HepG2 (cell line): ENCODE measurements around the gene RPL36AL. TPM values are rescaled to one million over a fixed set of nuclear protein-coding genes. Genes with fewer than 3 reads are reported as not detected.

Source experiments
- CAMTA2 ChIP-seq: sonication (generic); formaldehyde crosslinking; IDR thresholded peaks from 2 replicates; pipeline ENCODE4 v1.4.0; 2020; ENCODE audit warnings: mild to moderate bottlenecking, missing genetic modification reagents, borderline replicate concordance
- KDM5A ChIP-seq: fragments of 200-600 bp; sonication (generic); IDR thresholded peaks from 2 replicates; pipeline ENCODE4 v1.7.0; 2018; ENCODE audit warnings: antibody characterized with exemption, mild to moderate bottlenecking, low read length, borderline replicate concordance
- KDM6A ChIP-seq: IDR thresholded peaks from 2 replicates; pipeline ENCODE4 v1.6.1; 2016; ENCODE audit warnings: low read depth
- KLF12 ChIP-seq: sonication (generic); formaldehyde crosslinking; IDR thresholded peaks from 2 replicates; pipeline ENCODE4 v1.4.0; 2020; ENCODE audit warnings: missing genetic modification reagents, borderline replicate concordance
- PHF21A ChIP-seq: sonication (generic); formaldehyde crosslinking; IDR thresholded peaks from 2 replicates; pipeline ENCODE4 v1.5.0; 2020; ENCODE audit warnings: mild to moderate bottlenecking, missing genetic modification reagents
- SOX6 ChIP-seq, 2 experiments: fragments of 450-650 bp in 1 of 2; sonication (generic) in 1 of 2; formaldehyde crosslinking in 1 of 2; IDR thresholded peaks; 2 replicates each; pipeline versions ENCODE4 v1.4.0 to v1.6.1; 2017 to 2020; ENCODE audit warnings: antibody characterized with exemption in 1 of 2, mild to moderate bottlenecking in 1 of 2, missing genetic modification reagents in 1 of 2
- ZFP36L1 ChIP-seq: sonication (generic); formaldehyde crosslinking; IDR thresholded peaks from 2 replicates; pipeline ENCODE4 v1.8.0; 2022; ENCODE audit warnings: mild to moderate bottlenecking, missing genetic modification reagents, moderate library complexity
- ZNF136 ChIP-seq: sonication (generic); formaldehyde crosslinking; IDR thresholded peaks from 2 replicates; pipeline ENCODE4 v1.8.1; 2022; ENCODE audit warnings: low read depth, mild to moderate bottlenecking, moderate library complexity, missing genetic modification reagents
- ZNF143 ChIP-seq: sonication (generic); formaldehyde crosslinking; IDR thresholded peaks from 2 replicates; pipeline ENCODE4 v1.4.0; 2020; ENCODE audit warnings: missing genetic modification reagents
- ZNF337 ChIP-seq: sonication (generic); formaldehyde crosslinking; IDR thresholded peaks from 2 replicates; pipeline ENCODE4 v1.5.1; 2020; ENCODE audit warnings: missing genetic modification reagents, low read depth, mild to moderate bottlenecking, borderline replicate concordance
- polyA plus RNA-seq, 8 experiments: library from polyadenylated mRNA; depleted of rRNA in 3 of 8; stranded (reverse) in 7 of 8; unstranded in 1 of 8; fragments of >200 nt; fragmentation: Illumina TruSeq in 4 of 8; extraction: Trizol in 4 of 8; gene quantifications; 2 replicates each; pipeline versions ENCODE4 v1.2.1 to v1.2.3, GENCODE V29; 2011 to 2016; ENCODE audit warnings: low read depth in 4 of 8, missing spikeins in 1 of 8, mixed read lengths in 1 of 8; ENCODE audit not compliant: insufficient read depth in 1 of 8
- total RNA-seq, 5 experiments: library from RNA; depleted of rRNA; stranded (reverse); fragments of >200 nt; fragmentation: Illumina TruSeq; extraction: Trizol; gene quantifications; 2 replicates each; pipeline ENCODE4 v1.2.3, GENCODE V29; 2016; ENCODE audit warnings: low read depth in 1 of 5
- TF ChIP-seq, protein P1 (sequence below): sonication (generic); formaldehyde crosslinking; IDR thresholded peaks from 2 replicates; pipeline ENCODE4 v1.5.0; 2020; ENCODE audit warnings: mild to moderate bottlenecking, missing genetic modification reagents
- TF ChIP-seq, protein P2 (sequence below): sonication (generic); formaldehyde crosslinking; IDR thresholded peaks from 2 replicates; pipeline ENCODE4 v1.4.0; 2020; ENCODE audit warnings: missing genetic modification reagents
- TF ChIP-seq, protein P3 (sequence below): IDR thresholded peaks from 2 replicates; pipeline ENCODE4 v1.6.1; 2016; ENCODE audit warnings: mild to moderate bottlenecking
- TF ChIP-seq, protein P4 (sequence below): sonication (generic); formaldehyde crosslinking; IDR thresholded peaks from 2 replicates; pipeline ENCODE4 v1.4.0; 2020; ENCODE audit warnings: low read depth, mild to moderate bottlenecking, missing genetic modification reagents
- TF ChIP-seq, protein P5 (sequence below): IDR thresholded peaks from 2 replicates; pipeline ENCODE4 v1.6.1; 2016; ENCODE audit warnings: missing compliant biosample characterization, missing genetic modification reagents, borderline replicate concordance

RPL36AL gene
- total and polyA plus RNA-seq, 2 of the 13 experiments (the other 11 are each of a cell fraction or from before 2014, with no cell fraction given) = 90.0 to 294 TPM

DNA sequence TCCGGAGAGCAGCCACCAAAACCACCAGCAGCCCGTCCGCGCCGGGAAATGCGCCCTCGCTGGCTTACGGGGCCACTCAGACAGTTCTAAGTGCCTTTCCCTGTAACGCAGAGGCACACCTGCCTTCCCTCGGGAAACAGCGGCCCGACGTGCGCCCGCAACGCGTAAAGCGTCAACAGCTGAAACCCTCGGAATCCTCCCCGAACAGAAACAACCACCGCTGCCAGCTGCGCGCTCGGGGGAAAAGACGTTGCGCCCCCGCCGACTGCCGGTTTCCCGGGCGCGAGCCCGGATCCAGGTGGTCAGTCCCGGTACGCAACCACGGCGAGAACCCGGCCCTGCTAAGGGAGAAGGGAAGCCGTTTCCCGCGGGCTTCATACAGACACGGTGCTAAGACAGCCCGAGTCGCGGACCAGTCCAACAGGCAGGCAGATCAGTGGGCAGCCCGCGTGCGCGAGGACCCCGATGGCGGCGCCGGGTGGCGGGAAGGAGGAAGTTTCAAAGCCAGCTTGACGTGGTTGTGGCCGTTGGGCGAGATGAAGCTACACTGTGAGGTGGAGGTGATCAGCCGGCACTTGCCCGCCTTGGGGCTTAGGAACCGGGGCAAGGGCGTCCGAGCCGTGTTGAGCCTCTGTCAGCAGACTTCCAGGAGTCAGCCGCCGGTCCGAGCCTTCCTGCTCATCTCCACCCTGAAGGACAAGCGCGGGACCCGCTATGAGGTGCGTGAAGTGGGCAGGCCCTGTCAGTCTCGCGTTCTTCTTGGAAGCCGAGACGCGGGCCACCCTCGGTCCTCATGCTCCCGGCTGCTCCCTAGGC, 21.7 kb downstream of the RPL36AL start, which contains the start of gene LRR1 (continued):
- TF ChIP-seq, protein P1, sequence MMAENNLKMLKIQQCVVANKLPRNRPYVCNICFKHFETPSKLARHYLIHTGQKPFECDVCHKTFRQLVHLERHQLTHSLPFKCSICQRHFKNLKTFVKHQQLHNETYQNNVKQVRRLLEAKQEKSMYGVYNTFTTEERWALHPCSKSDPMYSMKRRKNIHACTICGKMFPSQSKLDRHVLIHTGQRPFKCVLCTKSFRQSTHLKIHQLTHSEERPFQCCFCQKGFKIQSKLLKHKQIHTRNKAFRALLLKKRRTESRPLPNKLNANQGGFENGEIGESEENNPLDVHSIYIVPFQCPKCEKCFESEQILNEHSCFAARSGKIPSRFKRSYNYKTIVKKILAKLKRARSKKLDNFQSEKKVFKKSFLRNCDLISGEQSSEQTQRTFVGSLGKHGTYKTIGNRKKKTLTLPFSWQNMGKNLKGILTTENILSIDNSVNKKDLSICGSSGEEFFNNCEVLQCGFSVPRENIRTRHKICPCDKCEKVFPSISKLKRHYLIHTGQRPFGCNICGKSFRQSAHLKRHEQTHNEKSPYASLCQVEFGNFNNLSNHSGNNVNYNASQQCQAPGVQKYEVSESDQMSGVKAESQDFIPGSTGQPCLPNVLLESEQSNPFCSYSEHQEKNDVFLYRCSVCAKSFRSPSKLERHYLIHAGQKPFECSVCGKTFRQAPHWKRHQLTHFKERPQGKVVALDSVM (CRISPR knock-in tag) = peak; percentile 74
- TF ChIP-seq CAMTA2 (CRISPR knock-in tag) (0 out of 2 replicates have a peak, but pooled peaks have one; percentile 50), KLF12 (CRISPR knock-in tag) (no peak), ZNF136 (CRISPR knock-in tag) (peak; percentile 71; the same call in 1 of the 2 replicates), ZFP36L1 (CRISPR knock-in tag) (peak; percentile 68; the same call in 1 of the 2 replicates), KDM6A (CRISPR knock-in tag) (no peak), ZNF337 (CRISPR knock-in tag) (no peak), KDM5A (peak; percentile 77; the same call in 1 of the 2 replicates), SOX6 (IDR thresholded peaks at IDR 0.05) (no peak), SOX6 (CRISPR knock-in tag; IDR thresholded peaks at IDR 0.05) (peak; percentile 64), PHF21A (CRISPR knock-in tag) (peak; percentile 68), ZNF143 (CRISPR knock-in tag) (peak; percentile 64)
- TF ChIP-seq, protein P2, sequence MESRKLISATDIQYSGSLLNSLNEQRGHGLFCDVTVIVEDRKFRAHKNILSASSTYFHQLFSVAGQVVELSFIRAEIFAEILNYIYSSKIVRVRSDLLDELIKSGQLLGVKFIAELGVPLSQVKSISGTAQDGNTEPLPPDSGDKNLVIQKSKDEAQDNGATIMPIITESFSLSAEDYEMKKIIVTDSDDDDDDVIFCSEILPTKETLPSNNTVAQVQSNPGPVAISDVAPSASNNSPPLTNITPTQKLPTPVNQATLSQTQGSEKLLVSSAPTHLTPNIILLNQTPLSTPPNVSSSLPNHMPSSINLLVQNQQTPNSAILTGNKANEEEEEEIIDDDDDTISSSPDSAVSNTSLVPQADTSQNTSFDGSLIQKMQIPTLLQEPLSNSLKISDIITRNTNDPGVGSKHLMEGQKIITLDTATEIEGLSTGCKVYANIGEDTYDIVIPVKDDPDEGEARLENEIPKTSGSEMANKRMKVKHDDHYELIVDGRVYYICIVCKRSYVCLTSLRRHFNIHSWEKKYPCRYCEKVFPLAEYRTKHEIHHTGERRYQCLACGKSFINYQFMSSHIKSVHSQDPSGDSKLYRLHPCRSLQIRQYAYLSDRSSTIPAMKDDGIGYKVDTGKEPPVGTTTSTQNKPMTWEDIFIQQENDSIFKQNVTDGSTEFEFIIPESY (CRISPR knock-in tag) = no peak; the same call in 1 of the 2 replicates
- TF ChIP-seq, protein P3, sequence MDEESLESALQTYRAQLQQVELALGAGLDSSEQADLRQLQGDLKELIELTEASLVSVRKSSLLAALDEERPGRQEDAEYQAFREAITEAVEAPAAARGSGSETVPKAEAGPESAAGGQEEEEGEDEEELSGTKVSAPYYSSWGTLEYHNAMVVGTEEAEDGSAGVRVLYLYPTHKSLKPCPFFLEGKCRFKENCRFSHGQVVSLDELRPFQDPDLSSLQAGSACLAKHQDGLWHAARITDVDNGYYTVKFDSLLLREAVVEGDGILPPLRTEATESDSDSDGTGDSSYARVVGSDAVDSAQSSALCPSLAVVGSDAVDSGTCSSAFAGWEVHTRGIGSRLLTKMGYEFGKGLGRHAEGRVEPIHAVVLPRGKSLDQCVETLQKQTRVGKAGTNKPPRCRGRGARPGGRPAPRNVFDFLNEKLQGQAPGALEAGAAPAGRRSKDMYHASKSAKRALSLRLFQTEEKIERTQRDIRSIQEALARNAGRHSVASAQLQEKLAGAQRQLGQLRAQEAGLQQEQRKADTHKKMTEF (CRISPR knock-in tag) = peak; percentile 88
- TF ChIP-seq, protein P4, sequence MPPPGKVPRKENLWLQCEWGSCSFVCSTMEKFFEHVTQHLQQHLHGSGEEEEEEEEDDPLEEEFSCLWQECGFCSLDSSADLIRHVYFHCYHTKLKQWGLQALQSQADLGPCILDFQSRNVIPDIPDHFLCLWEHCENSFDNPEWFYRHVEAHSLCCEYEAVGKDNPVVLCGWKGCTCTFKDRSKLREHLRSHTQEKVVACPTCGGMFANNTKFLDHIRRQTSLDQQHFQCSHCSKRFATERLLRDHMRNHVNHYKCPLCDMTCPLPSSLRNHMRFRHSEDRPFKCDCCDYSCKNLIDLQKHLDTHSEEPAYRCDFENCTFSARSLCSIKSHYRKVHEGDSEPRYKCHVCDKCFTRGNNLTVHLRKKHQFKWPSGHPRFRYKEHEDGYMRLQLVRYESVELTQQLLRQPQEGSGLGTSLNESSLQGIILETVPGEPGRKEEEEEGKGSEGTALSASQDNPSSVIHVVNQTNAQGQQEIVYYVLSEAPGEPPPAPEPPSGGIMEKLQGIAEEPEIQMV (CRISPR knock-in tag) = peak; percentile 95; the same call in 1 of the 2 replicates
- TF ChIP-seq, protein P5, sequence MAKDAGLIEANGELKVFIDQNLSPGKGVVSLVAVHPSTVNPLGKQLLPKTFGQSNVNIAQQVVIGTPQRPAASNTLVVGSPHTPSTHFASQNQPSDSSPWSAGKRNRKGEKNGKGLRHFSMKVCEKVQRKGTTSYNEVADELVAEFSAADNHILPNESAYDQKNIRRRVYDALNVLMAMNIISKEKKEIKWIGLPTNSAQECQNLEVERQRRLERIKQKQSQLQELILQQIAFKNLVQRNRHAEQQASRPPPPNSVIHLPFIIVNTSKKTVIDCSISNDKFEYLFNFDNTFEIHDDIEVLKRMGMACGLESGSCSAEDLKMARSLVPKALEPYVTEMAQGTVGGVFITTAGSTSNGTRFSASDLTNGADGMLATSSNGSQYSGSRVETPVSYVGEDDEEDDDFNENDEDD (CRISPR knock-in tag) = peak; percentile 99
